AG08395 (cell line): ENCODE data around the gene POU6F2.

Source experiments
- DNase-seq: peaks from one replicate; pipeline ENCODE4 v3.0.0; 2012; ENCODE audit warnings: mixed read lengths, low spot score

Gene POU6F2

GRCh38 chr7:39128287-39128843 is 150.7 kb downstream of the POU6F2 start:
- no peak for DNase-seq

DNA sequence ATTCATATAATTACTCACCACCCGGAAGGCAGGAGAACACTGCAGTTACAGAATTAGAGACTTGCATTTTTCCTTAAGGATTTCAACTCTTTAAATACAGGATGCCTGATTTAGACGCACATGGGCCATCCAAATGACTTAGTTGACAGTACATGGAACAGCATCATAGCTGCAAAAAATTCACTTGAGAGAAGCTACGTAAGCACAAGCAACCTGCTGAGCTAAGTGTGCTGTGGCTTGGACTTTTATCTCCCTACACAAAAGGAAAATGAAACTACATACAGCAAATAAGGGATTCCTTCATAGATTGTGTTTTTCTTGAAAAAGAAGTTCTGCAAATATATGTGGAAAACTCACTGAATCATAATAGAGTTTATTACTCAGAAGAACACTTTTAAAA is 152.6 kb downstream of the POU6F2 start:
- DNase-seq: no peak

GRCh38 chr7:39130857-39131526 is 153.3 kb downstream of the POU6F2 start:
- no peak for DNase-seq

DNA sequence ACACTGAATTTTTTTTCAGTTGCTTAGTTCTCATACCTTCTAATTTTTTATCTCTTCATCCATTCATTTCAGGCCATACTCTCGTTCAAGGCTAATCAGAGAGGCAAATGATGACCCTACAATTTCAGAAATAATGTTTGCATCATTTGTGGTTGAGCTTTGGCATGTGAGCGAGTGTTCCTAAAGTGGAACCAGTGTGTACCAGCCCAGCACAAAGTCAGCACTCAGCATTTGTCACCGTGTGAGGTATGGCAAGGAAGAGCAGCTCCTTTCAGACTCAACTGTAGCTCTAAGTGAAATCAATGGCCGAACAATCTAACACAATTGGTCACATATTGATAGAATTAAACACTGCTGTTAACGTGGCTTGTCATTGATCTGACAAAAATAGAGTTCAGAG is 154.6 kb downstream of the POU6F2 start:
- DNase-seq: no peak

- no peak for DNase-seq
Measured at GRCh38 chr7:39133088-39133487, 155.4 kb downstream of the POU6F2 start.

DNA sequence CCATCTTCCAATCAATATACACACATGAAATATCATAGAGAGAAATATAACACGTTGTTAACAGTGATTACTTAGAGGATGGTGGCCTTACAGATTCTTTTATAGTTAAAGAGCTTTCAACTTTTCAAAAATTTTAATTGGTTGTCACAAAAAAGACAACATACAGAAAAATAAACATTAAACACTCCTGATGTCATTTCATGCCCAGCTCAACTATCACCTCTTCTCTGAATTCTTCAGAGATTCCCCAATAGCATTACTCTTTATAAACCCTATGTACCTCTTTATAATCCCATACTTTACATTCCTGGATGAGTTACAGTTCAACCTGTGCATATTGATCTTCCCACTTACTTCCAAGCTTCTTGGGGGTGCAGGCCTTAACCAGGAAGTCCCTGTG is 159.8 kb downstream of the POU6F2 start:
- no peak for DNase-seq

DNA sequence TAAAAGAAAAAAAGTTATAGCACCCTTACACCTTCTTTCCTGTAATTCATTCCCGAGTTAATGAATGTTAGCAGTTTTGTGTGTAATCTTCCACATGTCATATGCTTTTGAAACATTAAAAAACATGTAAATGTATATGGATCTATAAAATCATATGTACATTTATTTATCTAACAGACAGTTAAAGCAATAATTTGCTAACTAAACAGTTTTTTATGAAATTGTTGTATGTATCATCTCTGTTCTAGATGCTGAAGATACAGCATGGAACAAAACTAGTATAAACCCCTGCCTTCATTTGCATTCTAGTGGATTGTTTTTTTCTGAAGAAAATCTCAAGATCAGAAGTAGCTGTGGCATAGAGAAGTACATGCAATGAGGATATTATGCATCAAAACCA is 165.0 kb downstream of the POU6F2 start:
- DNase-seq: no peak

- DNase-seq: no peak
Measured at GRCh38 chr7:39144420-39144819, 166.7 kb downstream of the POU6F2 start.

GRCh38 chr7:39145283-39145682 is 167.6 kb downstream of the POU6F2 start:
- DNase-seq: no peak

- DNase-seq: no peak
Measured at GRCh38 chr7:39145935-39146334, 168.2 kb downstream of the POU6F2 start.

GRCh38 chr7:39152701-39153100 is 175.0 kb downstream of the POU6F2 start:
- DNase-seq: no peak

DNA sequence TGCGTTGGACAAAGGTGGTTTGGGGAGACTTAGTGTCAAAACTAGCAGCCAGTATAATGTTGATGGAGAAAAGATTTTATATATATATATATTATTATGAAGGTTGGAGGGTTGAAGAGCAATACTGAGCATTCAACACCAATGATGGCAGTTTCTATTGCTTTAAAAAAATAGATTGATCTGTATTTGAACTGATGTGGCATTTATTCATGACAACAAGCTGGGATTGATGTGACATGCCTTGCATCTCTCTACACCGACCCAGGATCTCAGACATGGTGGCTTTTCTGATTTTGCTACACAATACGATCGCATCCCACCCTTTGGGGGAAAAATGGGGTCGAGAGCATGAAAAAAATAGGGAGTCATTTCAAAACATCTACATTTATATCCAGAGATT is 175.4 kb downstream of the POU6F2 start:
- no peak for DNase-seq

GRCh38 chr7:39153647-39154046 is 175.9 kb downstream of the POU6F2 start:
- no peak for DNase-seq

DNA sequence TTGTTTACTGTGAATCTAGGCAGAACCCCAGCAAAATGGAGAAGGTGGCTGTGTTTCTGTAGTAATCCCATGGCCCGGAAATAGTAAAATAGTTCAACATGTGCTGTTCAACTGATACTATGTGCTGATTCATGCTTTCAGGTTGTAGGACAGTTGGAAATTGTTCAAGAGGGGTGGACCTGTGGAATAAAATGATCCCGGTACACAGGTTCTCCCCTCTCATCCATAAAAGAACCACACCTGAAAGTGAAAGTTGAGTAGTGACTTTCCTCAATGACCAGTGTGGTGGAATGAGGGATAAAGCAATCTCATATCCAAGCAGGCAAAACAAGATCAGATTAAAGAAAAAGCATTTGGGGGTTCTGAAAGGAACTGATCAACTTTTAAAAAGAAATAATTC is 177.1 kb downstream of the POU6F2 start:
- no peak for DNase-seq

- no peak for DNase-seq
Measured at GRCh38 chr7:39158367-39158766, 180.7 kb downstream of the POU6F2 start.

DNA sequence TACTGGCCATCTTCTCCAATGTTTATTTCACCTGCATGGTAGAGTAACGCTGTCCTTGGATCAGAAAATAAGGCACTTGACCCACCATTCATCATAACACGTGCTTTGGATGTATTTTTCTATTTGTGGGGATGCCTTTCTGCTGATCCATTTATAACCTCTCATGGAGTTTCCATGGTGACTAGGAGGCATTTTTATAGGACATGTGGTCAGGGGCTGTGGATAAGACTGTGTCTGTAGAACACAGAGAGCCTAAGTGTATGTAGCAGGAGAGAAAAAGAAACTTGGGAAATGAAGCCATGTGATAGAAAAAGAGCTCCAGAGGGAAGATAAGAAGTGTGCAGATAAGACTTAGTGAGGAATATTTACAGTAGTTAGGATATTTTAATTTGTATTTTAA is 184.2 kb downstream of the POU6F2 start:
- DNase-seq: no peak

- DNase-seq: no peak
Measured at GRCh38 chr7:39164887-39165286, 187.2 kb downstream of the POU6F2 start.

GRCh38 chr7:39168403-39169098 is 190.8 kb downstream of the POU6F2 start:
- no peak for DNase-seq

- no peak for DNase-seq
Measured at GRCh38 chr7:39172137-39172536, 194.4 kb downstream of the POU6F2 start.

DNA sequence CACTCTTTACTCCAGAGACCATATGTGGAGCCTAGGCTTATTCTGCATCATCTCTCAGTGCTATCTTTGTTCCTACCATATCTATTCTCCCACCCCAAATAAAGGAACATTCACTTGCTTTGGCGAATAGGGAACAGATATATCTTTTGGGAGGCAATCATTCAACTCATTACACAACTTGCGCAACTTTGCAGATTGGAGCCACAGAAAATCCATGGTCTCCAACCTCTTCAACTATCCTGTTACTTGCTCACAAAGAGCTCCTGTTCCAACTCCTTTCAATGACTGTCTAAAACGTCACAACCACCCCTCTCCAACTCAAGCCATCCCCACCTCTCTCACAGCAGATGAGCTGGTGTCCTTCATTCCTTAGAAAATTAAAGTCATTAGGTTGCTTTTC is 203.7 kb downstream of the POU6F2 start:
- DNase-seq: no peak

- DNase-seq: no peak
Measured at GRCh38 chr7:39183796-39184195, 206.1 kb downstream of the POU6F2 start.

DNA sequence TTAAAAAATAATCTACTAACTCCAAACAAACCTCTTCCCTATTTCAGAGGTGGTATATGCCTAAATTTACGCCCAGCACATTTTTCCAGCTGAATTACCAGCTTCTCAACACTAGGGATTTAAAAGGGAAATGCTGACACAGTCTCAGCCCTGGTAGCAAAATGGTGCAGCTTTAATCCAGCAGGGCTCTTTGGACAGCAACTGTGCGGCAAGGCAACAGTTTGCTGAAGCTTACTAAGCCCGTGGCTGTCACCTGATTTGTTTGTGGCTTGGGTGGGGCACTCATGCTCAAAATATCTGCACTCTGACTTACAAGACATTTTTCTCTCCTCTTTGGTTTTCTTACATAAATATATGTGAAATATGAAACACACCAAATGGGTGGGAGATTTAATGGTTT is 206.7 kb downstream of the POU6F2 start:
- no peak for DNase-seq

GRCh38 chr7:39186131-39186530 is 208.4 kb downstream of the POU6F2 start:
- DNase-seq: no peak

DNA sequence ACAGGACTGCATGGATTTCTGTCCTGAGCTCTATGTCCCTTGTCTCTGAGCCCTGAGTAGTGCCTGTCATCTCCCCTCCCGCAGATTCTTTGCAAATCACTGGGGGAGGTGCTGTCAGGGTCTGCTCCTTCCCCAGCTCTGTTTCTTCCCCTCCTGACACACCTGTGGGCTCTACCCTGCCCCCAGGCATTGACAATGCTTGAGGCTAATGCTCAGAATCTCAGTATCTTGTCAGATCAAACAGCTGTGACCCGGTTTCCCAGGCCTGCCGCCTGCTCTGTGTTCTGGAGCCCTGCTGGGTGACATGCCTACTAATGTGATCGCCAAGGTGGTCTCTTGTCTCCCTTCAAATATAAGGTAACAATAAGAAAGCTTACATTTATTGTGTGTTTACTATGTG is 209.0 kb downstream of the POU6F2 start:
- DNase-seq: no peak
